Mesodermal cell (in vitro differentiated cells): ENCODE results near the gene STRA6.
"Not testable (repeated sequence)": the region's sequence is repeated elsewhere in the genome, so short reads cannot be mapped to it uniquely, and the experiment has no call there.

ENCODE experiments used
- H3K27ac ChIP-seq: 2 replicates; pipeline ENCODE4 v1.7.0; 2013; ENCODE audit warnings: mild to moderate bottlenecking, low read depth, low read length, moderate library complexity; ENCODE audit not compliant: severe bottlenecking
- H3K36me3 ChIP-seq: 2 replicates; pipeline ENCODE4 v1.7.1; 2013; ENCODE audit warnings: mild to moderate bottlenecking, low read length, moderate library complexity; ENCODE audit not compliant: control insufficient read depth, insufficient read depth
- H3K4me1 ChIP-seq: one replicate; pipeline ENCODE4 v1.7.1; 2013; ENCODE audit warnings: mild to moderate bottlenecking, low read length; ENCODE audit not compliant: insufficient read depth, control insufficient read depth, poor library complexity, severe bottlenecking
- H3K4me3 ChIP-seq: 2 replicates; pipeline ENCODE4 v1.7.0; 2013; ENCODE audit warnings: low read length, control low read depth, mild to moderate bottlenecking; ENCODE audit not compliant: insufficient read depth, poor library complexity, severe bottlenecking; ENCODE audit errors: extremely low read depth
- H3K9me3 ChIP-seq: 2 replicates; pipeline ENCODE4 v1.7.1; 2013; ENCODE audit warnings: mild to moderate bottlenecking, low read length, moderate library complexity; ENCODE audit not compliant: control insufficient read depth
- WGBS, 2 experiments: methylation state at CpG; one replicate each; pipeline ENCODE4 v1.1.5; 2013; ENCODE audit warnings: missing lambda C conversion rate in 2 of 2; ENCODE audit not compliant: insufficient coverage in 2 of 2; 5-methylcytosine and 5-hydroxymethylcytosine counted together

The STRA6 gene

DNA sequence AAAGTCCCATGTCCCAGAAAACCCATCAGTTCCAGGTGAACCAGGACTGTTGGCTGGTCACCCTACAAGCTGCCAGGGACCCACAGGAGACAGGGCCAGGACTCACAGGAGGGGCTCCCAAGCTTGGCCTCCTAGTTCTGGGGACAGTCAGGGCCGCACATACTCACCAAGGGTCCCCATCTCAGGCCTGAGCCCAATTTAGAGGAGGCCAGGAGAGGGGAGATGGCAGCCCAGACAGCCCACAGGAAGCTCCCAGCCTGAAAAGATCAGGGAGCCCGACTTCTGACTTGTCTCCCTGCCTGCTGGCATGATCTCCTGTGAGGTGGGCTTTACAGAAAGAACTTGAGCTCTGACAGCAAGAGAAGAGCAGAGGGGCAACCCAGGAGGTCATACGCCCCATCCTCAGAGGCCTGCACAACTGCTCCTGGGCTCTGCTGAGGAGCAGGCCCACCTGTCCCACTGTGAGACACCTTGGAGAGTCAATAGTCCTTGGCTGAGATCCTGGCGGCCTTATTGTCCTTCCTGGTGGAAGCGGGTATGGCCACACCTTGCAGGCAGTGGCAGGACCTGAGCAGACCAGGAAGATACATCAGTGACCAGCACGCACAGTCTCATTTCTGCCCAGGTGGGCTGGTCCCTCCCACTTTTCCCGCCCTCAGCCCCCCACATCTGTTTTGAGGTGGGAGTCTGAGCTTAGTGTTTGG, 31.6 kb downstream of the STRA6 start:
- Histone ChIP-seq H3K9me3 (no peaks in the 10 kb centered on the region), H3K27ac (no peak overlapping the region), H3K36me3 (no peaks in the 10 kb centered on the region), H3K4me3 (no peak overlapping the region), H3K4me1 (peaks cover 20% of the 10 kb centered on the region)
- 91 to 92% methylated on average over 5 to 7 of the region's 7 CpGs for WGBS, 2 experiments

DNA sequence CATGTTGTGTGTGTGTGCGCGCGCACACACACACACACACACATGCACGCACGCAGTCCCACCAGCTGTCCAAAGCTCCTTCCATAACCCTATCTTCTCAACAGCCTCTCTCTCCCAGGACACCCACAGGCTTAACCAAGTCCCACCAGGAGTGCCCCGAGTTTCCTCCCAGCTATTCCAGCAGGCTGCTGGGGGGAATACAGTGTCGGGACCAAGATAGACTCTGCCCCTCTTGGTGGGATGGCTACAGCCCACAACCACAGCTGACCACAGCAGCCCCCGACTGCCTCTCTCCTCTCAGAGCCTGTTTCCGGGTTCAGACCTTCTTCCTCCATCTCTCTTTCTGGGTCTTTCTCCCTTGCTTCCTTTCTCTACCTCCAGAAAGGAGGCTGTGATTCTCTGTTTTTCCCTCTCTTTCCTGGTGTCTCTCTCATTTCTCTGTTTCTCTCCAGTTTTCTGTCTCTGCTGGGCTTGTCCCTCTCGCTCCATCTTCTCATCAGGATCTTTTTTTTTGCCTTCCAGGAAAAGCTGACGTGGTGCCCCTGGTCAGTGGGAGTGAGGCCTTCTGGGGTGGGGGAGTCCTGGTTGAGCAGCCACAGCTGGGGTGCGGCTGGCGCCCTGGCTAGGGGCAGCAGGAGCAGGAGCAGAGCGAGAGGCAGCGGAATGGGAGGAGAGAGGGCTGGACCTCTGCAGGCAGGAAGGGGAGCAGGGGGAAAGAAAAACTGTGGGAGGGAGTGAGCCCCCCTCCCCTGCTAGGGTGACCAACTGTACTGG, 32.3 kb downstream of the STRA6 start:
- 83 to 88% methylated on average over 7 to 11 of the region's 15 CpGs for WGBS, 2 experiments
- Histone ChIP-seq H3K4me1 (peaks cover 18% of the 10 kb centered on the region), H3K27ac (no peak overlapping the region), H3K9me3 (no peaks in the 10 kb centered on the region), H3K36me3 (no peaks in the 10 kb centered on the region), H3K4me3 (no peak overlapping the region)

DNA sequence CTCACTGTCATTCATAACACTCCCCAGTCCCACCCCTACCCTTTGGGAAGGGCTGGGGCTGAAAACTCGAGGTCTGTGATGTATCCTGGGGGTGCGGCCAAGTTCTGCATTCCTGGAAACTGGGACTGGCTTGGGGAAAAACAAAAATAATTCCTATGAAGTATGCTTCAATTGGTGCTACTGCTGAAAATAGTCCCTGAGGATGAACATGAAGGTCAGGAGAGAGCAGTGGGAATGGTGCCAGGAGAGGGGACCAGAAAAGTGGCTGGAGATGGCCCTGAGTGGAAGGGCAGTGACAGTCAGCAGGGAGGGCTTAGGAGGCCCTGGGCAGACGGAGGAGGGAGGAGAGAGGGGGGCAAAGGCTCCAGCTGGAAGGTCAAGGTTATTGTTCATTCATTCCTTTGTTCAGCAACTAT, 33.9 kb downstream of the STRA6 start:
- H3K9me3 ChIP-seq, result no peaks in the 10 kb centered on the region
- H3K4me1 ChIP-seq, result peaks cover 10% of the 10 kb centered on the region
- no peaks in the 10 kb centered on the region for H3K36me3 ChIP-seq
- H3K4me3 ChIP-seq, result no peak overlapping the region
- WGBS, 2 experiments, result 65 to 68% methylated on average over 2 of the region's 3 CpGs
- H3K27ac ChIP-seq, result no peak overlapping the region

DNA sequence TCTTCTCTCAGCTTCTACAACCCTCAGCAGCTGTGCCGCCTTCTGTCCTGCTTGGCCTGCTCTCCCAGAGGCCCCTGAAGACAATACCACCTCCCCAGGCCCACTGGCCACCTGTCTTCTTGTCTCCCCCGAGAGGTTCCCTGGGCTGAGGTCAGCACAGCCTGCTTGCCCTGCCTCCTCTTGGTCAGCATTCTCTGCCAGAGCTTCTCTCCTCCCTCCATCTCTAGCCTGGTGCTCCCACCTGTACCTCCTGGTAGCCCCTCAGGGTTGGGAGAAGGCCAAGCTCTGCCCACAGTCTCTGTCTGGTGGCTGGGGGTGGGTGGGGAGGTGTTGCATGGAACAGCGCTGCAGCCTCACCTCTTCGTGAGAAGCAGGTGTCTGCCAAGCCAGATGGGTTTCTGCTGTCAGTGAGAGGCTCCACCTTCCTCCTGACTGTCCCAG, 34.7 kb downstream of the STRA6 start:
- no peaks in the 10 kb centered on the region for H3K36me3 ChIP-seq
- peaks cover 2% of the 10 kb centered on the region for H3K4me1 ChIP-seq
- no peak overlapping the region for H3K27ac ChIP-seq
- H3K9me3 ChIP-seq, result no peaks in the 10 kb centered on the region
- H3K4me3 ChIP-seq, result no peak overlapping the region
- WGBS, 2 experiments, result 83 to 88% methylated on average over 2 to 4 of the region's 4 CpGs

DNA sequence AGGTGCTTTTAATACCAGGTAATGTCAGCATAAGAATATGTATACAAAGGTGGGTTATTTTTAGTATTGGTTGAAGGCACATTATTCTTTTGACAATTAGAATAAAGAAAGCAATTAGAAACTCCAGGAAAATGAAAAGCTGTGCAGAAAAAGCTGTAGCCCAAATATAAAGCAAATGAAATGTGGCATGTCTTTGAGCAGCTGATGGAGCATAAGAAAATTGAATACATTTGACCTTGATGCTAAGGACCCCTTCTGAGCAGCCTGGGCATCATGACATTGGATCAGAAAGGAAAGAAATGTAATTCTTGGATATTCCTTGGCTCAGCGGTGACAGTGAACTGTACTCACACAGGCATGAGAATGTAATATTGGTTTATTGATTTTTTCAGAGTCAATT, 37.1 kb downstream of the STRA6 start:
- WGBS, 2 experiments, result 100% methylated on average over 1 of the region's 1 CpG; no CpG with 5 or more reads in 1 of the 2 experiments
- no peak overlapping the region for H3K4me3 ChIP-seq
- no peaks in the 10 kb centered on the region for H3K36me3 ChIP-seq
- no peaks in the 10 kb centered on the region for H3K9me3 ChIP-seq
- no peaks in the 10 kb centered on the region for H3K4me1 ChIP-seq
- no peak overlapping the region for H3K27ac ChIP-seq

DNA sequence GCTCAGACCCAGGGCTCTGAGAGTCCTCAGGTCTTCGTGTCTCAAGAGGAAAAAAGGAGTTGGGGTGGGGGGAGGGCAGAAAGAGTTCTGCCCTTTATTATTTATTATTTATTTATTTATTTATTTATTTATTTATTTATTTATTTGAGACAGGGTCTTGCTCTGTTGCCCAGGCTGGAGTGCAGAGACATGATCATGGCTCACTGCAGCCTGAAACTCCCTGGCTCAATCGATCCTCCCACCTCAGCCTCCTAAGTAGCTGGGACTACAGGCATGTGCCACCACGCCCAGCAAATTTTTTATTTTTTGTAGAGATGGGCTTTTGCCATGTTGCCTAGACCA, 40.4 kb downstream of the STRA6 start:
- H3K27ac ChIP-seq, H3K4me3 ChIP-seq, H3K9me3 ChIP-seq, H3K4me1 ChIP-seq, H3K36me3 ChIP-seq: not testable (repeated sequence)
- WGBS, 2 experiments, result 89 to 100% methylated on average over 1 of the region's 3 CpGs

DNA sequence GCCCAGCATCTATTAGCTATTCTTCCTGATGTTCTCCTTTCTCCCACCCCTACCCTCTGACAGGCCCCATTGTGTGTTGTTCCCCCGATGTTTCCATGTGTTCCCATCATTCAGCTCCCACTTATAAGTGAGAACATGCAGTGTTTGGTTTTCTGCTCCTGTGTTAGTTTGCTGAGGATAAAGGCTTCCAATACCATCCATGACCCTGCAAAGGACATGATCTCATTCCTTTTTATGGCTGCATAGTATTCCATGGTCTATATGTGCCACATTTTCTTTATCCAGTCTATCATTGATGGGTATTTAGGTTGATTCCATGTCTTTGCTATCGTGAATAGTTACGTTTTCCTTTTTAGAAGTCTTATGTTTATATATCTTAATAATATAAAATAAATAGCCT, 42.2 kb downstream of the STRA6 start:
- H3K4me3 ChIP-seq, H3K36me3 ChIP-seq, H3K9me3 ChIP-seq, H3K27ac ChIP-seq: not testable (repeated sequence)
- H3K4me1 ChIP-seq, result peaks cover 23% of the 10 kb centered on the region
- no CpG with 5 or more reads among the region's 3 CpGs for WGBS, 2 experiments

DNA sequence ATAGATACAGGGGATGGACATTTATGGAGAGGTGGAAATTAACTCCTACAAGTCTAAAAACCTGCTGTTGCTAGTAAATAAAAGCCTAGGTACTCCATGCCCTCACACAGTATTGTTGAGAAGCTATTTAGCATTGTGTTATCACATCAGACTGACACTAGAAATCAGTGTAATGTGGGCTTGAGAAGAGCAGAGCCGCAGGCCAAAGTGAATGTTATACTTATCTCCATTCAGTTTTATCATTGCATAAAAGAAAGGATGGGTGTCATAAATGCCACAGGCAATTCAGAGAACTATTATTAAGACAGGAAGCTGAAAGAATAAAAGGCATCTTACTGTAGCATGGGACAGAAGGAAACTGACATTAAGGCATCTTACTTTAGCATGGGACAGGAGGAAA, 42.8 kb downstream of the STRA6 start:
- H3K4me3 ChIP-seq, result no peak overlapping the region
- no peaks in the 10 kb centered on the region for H3K9me3 ChIP-seq
- no peak overlapping the region for H3K27ac ChIP-seq
- no CpG with 5 or more reads among the region's 1 CpG for WGBS, 2 experiments
- peaks cover 23% of the 10 kb centered on the region for H3K4me1 ChIP-seq
- no peaks in the 10 kb centered on the region for H3K36me3 ChIP-seq

DNA sequence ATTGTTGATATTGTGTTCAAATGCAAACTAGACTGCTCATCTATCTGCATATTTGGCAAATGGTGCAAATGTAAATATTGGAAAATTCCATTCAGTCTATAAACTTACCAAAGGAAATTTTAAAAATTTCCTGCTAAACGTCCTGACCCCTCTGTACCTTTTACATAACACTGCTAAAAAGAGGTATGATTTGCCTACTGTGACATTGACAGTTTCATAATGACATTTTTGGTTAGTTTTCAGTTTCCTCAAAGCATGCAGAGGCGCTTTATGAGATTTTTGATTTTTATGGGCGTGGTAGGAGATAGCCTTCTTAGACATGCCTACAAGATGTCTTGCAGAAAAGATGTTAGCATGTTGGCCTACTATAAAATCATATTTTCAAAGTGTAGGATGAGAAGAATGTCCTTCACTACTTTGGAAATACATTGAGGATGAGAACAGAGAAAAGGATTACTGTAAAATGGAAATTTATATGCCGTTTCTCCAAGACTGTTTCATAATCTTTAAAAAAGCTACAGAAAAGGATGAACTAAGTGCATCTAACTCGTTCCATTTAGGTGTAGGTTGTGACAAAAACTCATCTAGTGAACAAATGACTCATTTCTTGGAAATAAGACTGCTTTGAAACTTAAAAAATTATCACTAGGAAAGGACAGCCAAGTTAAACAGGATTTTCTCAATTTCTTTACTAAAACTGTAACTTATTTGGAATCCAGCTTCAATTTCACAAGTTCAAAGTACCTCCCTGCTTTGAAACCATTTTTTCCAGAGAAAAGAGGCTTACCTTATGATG, 43.5 kb downstream of the STRA6 start:
- Histone ChIP-seq H3K4me3 (no peak overlapping the region), H3K27ac (no peak overlapping the region), H3K36me3 (no peaks in the 10 kb centered on the region), H3K9me3 (no peaks in the 10 kb centered on the region), H3K4me1 (peaks cover 23% of the 10 kb centered on the region)
- WGBS, 2 experiments, result 100% methylated on average over 1 of the region's 5 CpGs

DNA sequence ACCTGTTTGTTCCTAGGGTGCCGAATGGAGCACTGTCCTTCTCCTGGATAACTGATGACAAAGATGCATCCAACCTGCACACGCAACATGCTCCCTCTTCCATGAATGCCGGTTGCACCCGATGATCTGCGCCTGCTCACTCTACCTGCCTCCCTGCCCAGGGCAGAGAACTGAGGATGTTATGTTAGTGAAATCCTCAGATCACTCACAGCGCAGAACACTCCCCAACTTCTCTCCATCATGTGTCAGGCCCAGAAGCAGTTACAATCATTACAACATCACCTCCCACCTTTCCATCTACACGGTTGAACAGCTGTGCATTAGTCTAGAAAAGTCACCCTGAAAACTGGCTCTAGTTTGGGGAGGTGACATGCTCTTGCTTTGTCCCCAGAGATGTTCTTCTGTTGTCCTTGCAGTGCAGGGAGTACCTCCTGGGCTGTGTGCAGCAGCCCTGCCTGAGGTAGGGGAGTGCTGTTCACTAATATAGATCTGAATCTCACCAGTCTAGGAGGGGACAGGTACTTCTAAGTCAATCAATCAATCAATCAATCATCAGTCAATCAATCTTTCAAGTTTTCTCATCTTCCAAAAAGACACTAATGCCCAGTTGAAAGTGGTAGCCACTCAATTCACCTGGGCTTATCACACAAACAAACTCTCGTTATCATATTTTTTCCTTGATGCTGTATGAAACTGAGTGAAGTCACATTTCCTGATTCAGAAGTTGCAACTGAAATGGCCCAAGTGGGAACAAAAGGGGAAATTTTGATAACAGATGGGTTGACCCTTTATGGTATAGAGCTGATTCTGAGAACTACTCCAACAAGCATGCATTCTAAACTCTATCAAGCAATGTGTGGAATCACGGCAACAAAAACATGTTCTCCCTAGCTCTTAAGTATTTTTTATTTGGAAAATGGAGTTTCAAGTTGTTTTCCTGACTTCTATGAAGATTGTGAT, 44.4 kb downstream of the STRA6 start:
- 95 to 100% methylated on average over 2 to 3 of the region's 9 CpGs for WGBS, 2 experiments
- no peaks in the 10 kb centered on the region for H3K36me3 ChIP-seq
- H3K27ac ChIP-seq, result no peak overlapping the region
- peaks cover 23% of the 10 kb centered on the region for H3K4me1 ChIP-seq
- H3K4me3 ChIP-seq, result no peak overlapping the region
- no peaks in the 10 kb centered on the region for H3K9me3 ChIP-seq
